K562 (cell line): ENCODE measurements around the gene GUCA1A. TPM values are rescaled to one million over a fixed set of nuclear protein-coding genes. Genes with fewer than 3 reads are reported as not detected.
A peak's percentile ranks its signal among the peaks of the same experiment; 100 is the strongest.

Source experiments
- ARID1B ChIP-seq: fragments of 450-650 bp; IDR thresholded peaks from 2 replicates; pipeline ENCODE4 v1.6.1; 2016; ENCODE audit warnings: antibody characterized with exemption, mild to moderate bottlenecking, inconsistent platforms
- BRD9 ChIP-seq: fragments of 450-650 bp; IDR thresholded peaks from 2 replicates; pipeline ENCODE4 v1.6.1; 2018; ENCODE audit warnings: low read depth; ENCODE audit not compliant: partially characterized antibody
- CREB1 ChIP-seq, 2 experiments: sonication (generic) in 1 of 2; formaldehyde crosslinking in 1 of 2; IDR thresholded peaks; 2 replicates each; pipeline versions ENCODE4 v1.6.1 to v1.8.0; 2012 to 2022; ENCODE audit warnings: inconsistent platforms in 1 of 2, mild to moderate bottlenecking in 1 of 2, missing genetic modification reagents in 1 of 2, moderate library complexity in 1 of 2
- CREM ChIP-seq: IDR thresholded peaks from 2 replicates; pipeline ENCODE4 v1.6.1; 2014; ENCODE audit warnings: antibody characterized with exemption, low read depth
- CTCF ChIP-seq, 3 experiments: IDR thresholded peaks in 2 of 3; conservative IDR thresholded peaks in 1 of 3; 2 replicates each; pipeline ENCODE4 v1.5.1; 2011 to 2012; ENCODE audit warnings: low read length in 3 of 3, mild to moderate bottlenecking in 3 of 3, control low read depth in 2 of 3, improper control_type of control experiment in 1 of 3, inconsistent platforms in 1 of 3, low read depth in 1 of 3, mixed read lengths in 1 of 3, moderate library complexity in 1 of 3; ENCODE audit not compliant: insufficient read depth in 2 of 3
- FOS ChIP-seq: IDR thresholded peaks from 3 replicates; pipeline ENCODE4 v1.6.1; 2011; ENCODE audit not compliant: insufficient read length; ENCODE audit errors: extremely low read depth
- FOXK2 ChIP-seq, 2 experiments: fragments of 450-650 bp; IDR thresholded peaks in 1 of 2; conservative IDR thresholded peaks in 1 of 2; 2 replicates each; pipeline ENCODE4 v1.6.1; 2016; ENCODE audit warnings: low read depth in 2 of 2, mild to moderate bottlenecking in 1 of 2
- KLF13 ChIP-seq: fragments of 450-650 bp; IDR thresholded peaks from 2 replicates; pipeline ENCODE4 v1.6.1; 2016; ENCODE audit warnings: missing genetic modification characterization, low read depth, mild to moderate bottlenecking, missing compliant biosample characterization, moderate library complexity, borderline replicate concordance
- MAFK ChIP-seq: IDR thresholded peaks from 2 replicates; pipeline ENCODE4 v1.6.1; 2011; ENCODE audit warnings: low read length, improper control_type of control experiment
- NFRKB ChIP-seq: fragments of 450-650 bp; IDR thresholded peaks from 2 replicates; pipeline ENCODE4 v1.6.1; 2016; ENCODE audit warnings: low read depth
- NR1H2 ChIP-seq: sonication (generic); formaldehyde crosslinking; IDR thresholded peaks from 2 replicates; pipeline ENCODE4 v1.4.0; 2020; ENCODE audit warnings: mild to moderate bottlenecking, missing genetic modification reagents
- POLR3A ChIP-seq: IDR thresholded peaks from 2 replicates; pipeline ENCODE4 v1.6.1; 2011; ENCODE audit warnings: borderline replicate concordance, mild to moderate bottlenecking, moderate library complexity; ENCODE audit not compliant: insufficient read length, insufficient read depth; ENCODE audit errors: extremely low read depth
- SIN3B ChIP-seq: fragments of 450-650 bp; IDR thresholded peaks from 2 replicates; pipeline ENCODE4 v1.6.1; 2017; ENCODE audit warnings: low read depth, mild to moderate bottlenecking, moderate library complexity
- TAL1 ChIP-seq: fragments of 450-650 bp; IDR thresholded peaks from 2 replicates; pipeline ENCODE4 v1.6.1; 2016; ENCODE audit warnings: mild to moderate bottlenecking
- TBP ChIP-seq: optimal IDR thresholded peaks from 2 replicates; pipeline ENCODE3; 2011; ENCODE audit warnings: low read depth, low read length, improper control_type of control experiment
- TOE1 ChIP-seq, 2 experiments: fragments of 450-650 bp in 1 of 2; sonication (generic) in 1 of 2; formaldehyde crosslinking in 1 of 2; IDR thresholded peaks; 2 replicates each; pipeline versions ENCODE4 v1.7.1 to v1.8.0; 2016 to 2022; ENCODE audit warnings: borderline replicate concordance in 2 of 2, mild to moderate bottlenecking in 2 of 2, antibody characterized with exemption in 1 of 2, inconsistent platforms in 1 of 2, low read depth in 1 of 2, missing genetic modification reagents in 1 of 2, moderate library complexity in 1 of 2
- ZBTB49 ChIP-seq: sonication (generic); formaldehyde crosslinking; IDR thresholded peaks from 2 replicates; pipeline ENCODE4 v1.8.0; 2022; ENCODE audit warnings: missing genetic modification reagents, mild to moderate bottlenecking, borderline replicate concordance
- ZFP91 ChIP-seq: sonication (generic); formaldehyde crosslinking; IDR thresholded peaks from 2 replicates; pipeline ENCODE4 v1.8.0; 2022; ENCODE audit warnings: mild to moderate bottlenecking, missing genetic modification reagents
- ZNF740 ChIP-seq, 3 experiments: fragments of 200-800 bp in 1 of 3; sonication (Bioruptor generic) in 1 of 3; sonication (generic) in 1 of 3; formaldehyde crosslinking in 1 of 3; IDR thresholded peaks; 2 replicates each; pipeline versions ENCODE4 v1.6.1 to v1.8.0; 2016 to 2022; ENCODE audit warnings: mild to moderate bottlenecking in 2 of 3, missing compliant biosample characterization in 2 of 3, missing genetic modification characterization in 2 of 3, missing genetic modification reagents in 1 of 3
- polyA plus RNA-seq, 8 experiments: library from polyadenylated mRNA; depleted of rRNA in 4 of 8; stranded (reverse) in 5 of 8; unstranded in 3 of 8; fragments of >200 nt; fragmentation: Nextera tagmentation in 2 of 8; fragmentation: Illumina TruSeq in 1 of 8; extraction: Ambion mirVana in 2 of 8; extraction: Trizol in 1 of 8; gene quantifications; 2 replicates each; pipeline versions ENCODE4 v1.2.1 to v1.2.3, GENCODE V29; 2011 to 2014; ENCODE audit warnings: inconsistent platforms in 1 of 8, missing spikeins in 1 of 8
- total RNA-seq, 7 experiments: library from RNA; depleted of rRNA in 6 of 7; stranded (reverse); fragments of >200 nt in 6 of 7; fragmentation: Illumina TruSeq in 2 of 7; extraction: Trizol in 2 of 7; gene quantifications; 2 replicates each; pipeline versions ENCODE4 v1.2.1 to v1.2.3, GENCODE V29; 2011 to 2021; ENCODE audit warnings: low replicate concordance in 1 of 7

Gene GUCA1A
- total and polyA plus RNA-seq, 9 of the 15 experiments (the other 6 are each of a cell fraction or from before 2014, with no cell fraction given) = not detected

GRCh38 chr6:42136508-42137193 lies 36.5 kb upstream of the GUCA1A start (continued):
- TF ChIP-seq ZBTB49 (no peak), FOS (peak; percentile 32), ARID1B (peak; percentile 84), TBP (peak; percentile 40), KLF13 (peak; percentile 50; the same call in 1 of the 2 replicates), CTCF (IDR thresholded peaks at IDR 0.05 in 2 of 3, conservative IDR thresholded peaks at IDR 0.05 in 1 of 3; ENCODE audit: insufficient read depth in 2 of 3, low read depth in 1 of 3, low read length in 3 of 3) (peak; percentile 70 to 78 (median 74)), BRD9 (peak; percentile 89), SIN3B (no peak), ZNF740 (CRISPR knock-in tag; IDR thresholded peaks at IDR 0.05) (peak; percentile 96), ZNF740 (tag; IDR thresholded peaks at IDR 0.05) (no peak; a peak in 2 of 4 replicates), NR1H2 (CRISPR knock-in tag) (no peak), TAL1 (peak; percentile 35; the same call in 1 of the 2 replicates), POLR3A (no peak), NFRKB (peak; percentile 80; the same call in 1 of the 2 replicates), TOE1 (IDR thresholded peaks at IDR 0.05; ENCODE audit: borderline replicate concordance) (0 out of 2 replicates have a peak, but pooled peaks have one; percentile 39), TOE1 (CRISPR knock-in tag; IDR thresholded peaks at IDR 0.05; ENCODE audit: borderline replicate concordance, low read depth) (no peak), MAFK (peak; percentile 89), CREM (no peak), CREB1 (IDR thresholded peaks at IDR 0.05) (no peak), CREB1 (CRISPR knock-in tag; IDR thresholded peaks at IDR 0.05) (no peak), FOXK2 (conservative IDR thresholded peaks at IDR 0.05 in 1 of 2, IDR thresholded peaks at IDR 0.05 in 1 of 2; ENCODE audit: low read depth in 2 of 2) (peak in 1 of 2 experiments; percentile 5; a peak in 1 of 4 replicates), ZFP91 (CRISPR knock-in tag) (no peak)
